ENCODE data around the gene SRSF3.
A peak's percentile ranks its signal among the peaks of the same experiment; 100 is the strongest.
"Not testable (repeated sequence)": the region's sequence is repeated elsewhere in the genome, so short reads cannot be mapped to it uniquely, and the experiment has no call there.

SRSF3 gene

DNA sequence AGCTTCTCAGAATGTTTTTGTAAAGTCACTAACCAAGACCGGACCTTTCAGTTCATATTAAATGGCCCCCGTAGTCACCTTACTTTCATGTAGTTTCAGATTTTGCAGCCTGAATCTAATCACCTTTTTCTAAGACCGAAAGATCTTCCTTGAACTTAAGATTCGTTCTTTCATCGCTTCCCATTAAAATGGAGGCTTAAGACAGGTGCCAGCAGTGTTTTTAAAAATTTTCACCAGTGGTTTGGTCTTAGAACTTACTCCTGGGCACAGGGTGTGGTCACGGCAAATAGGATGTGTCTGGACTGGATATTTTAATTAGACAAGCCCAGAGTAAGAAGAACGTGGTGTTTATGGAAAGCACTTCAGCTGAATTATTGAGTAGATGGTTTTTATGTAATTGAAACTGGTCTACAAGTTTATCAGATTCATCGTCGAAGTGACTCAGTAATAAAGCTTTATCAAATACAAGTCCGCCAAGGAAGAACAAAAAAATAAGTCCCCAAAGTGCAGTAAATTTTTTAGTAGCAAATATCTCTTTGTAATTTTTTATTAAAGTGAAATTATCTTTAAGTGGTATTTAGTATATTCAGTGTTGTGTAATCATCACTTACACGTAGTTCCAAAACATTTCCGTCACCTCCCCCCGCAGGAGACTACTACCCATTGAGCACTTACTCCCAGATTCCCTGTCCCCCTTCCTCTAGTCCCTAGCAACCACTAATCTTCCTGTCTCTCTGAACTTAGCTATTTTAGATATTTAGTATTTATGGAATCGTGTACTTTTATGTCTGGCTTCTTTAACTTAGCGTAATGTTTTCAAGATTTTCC is 868 bp downstream of the SRSF3 start:
- Histone ChIP-seq H3K4me3 (ENCODE audit: insufficient read depth, low read depth, low read length) (peak overlapping the region; percentile 100), H3K9me3 (ENCODE audit: control insufficient read depth, low read length) (no peaks in the 10 kb centered on the region), H3K36me3 (ENCODE audit: control insufficient read depth, insufficient read depth, low read length) (peaks cover 37% of the 10 kb centered on the region), H3K27me3 (ENCODE audit: control insufficient read depth, insufficient read depth, low read length, poor library complexity, severe bottlenecking) (no peaks in the 10 kb centered on the region), H3K4me1 (ENCODE audit: control insufficient read depth, insufficient read depth, low read length) (peaks cover 24% of the 10 kb centered on the region), H3K27ac (ENCODE audit: insufficient read depth, low read depth, low read length, poor library complexity, severe bottlenecking) (peak overlapping the region; percentile 99)
- WGBS, 2 experiments: 0% methylated on average over 12 to 14 of the region's 15 CpGs

DNA sequence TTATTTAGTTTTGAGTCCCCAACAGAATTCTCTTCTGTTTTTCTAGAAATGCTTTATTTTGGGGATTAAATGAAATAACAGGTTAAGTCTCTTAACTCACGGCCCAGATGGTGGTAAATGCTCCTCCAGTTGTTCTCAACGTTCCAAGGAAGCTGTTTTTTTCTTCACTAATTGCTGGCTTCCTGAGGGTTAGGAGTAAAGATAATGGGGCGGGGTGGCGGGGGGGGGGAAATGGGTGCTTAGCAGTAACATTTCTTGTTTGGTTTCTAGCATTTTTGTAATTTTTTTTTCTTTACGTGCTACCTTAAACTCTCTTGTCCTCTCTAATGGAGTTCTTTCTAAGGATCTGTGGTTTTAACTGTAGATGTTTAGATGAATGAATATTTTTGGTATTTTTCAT is 2.2 kb downstream of the SRSF3 start:
- Histone ChIP-seq H3K4me1 (ENCODE audit: control insufficient read depth, insufficient read depth, low read length) (peaks cover 28% of the 10 kb centered on the region), H3K27me3 (ENCODE audit: control insufficient read depth, insufficient read depth, low read length, poor library complexity, severe bottlenecking) (no peaks in the 10 kb centered on the region), H3K9me3 (ENCODE audit: control insufficient read depth, low read length) (no peaks in the 10 kb centered on the region), H3K36me3 (ENCODE audit: control insufficient read depth, insufficient read depth, low read length) (peaks cover 45% of the 10 kb centered on the region), H3K4me3 (ENCODE audit: insufficient read depth, low read depth, low read length) (peak overlapping the region; percentile 100), H3K27ac (ENCODE audit: insufficient read depth, low read depth, low read length, poor library complexity, severe bottlenecking) (no peak overlapping the region)
- 3 to 6% methylated on average over 5 of the region's 5 CpGs for WGBS, 2 experiments

GRCh38 chr6:36597775-36598174 is 3.6 kb downstream of the SRSF3 start:
- H3K27me3 ChIP-seq (ENCODE audit: control insufficient read depth, insufficient read depth, low read length, poor library complexity, severe bottlenecking): no peaks in the 10 kb centered on the region
- H3K4me3 ChIP-seq (ENCODE audit: insufficient read depth, low read depth, low read length): peak overlapping the region; percentile 100
- H3K9me3 ChIP-seq (ENCODE audit: control insufficient read depth, low read length): no peaks in the 10 kb centered on the region
- WGBS, 2 experiments: 75 to 76% methylated on average over 1 of the region's 1 CpG
- H3K4me1 ChIP-seq (ENCODE audit: control insufficient read depth, insufficient read depth, low read length): peaks cover 28% of the 10 kb centered on the region
- no peak overlapping the region for H3K27ac ChIP-seq (ENCODE audit: insufficient read depth, low read depth, low read length, poor library complexity, severe bottlenecking)
- peaks cover 59% of the 10 kb centered on the region for H3K36me3 ChIP-seq (ENCODE audit: control insufficient read depth, insufficient read depth, low read length)

GRCh38 chr6:36598326-36598725 is 4.2 kb downstream of the SRSF3 start:
- Histone ChIP-seq H3K27ac (ENCODE audit: insufficient read depth, low read depth, low read length, poor library complexity, severe bottlenecking) (no peak overlapping the region), H3K27me3 (ENCODE audit: control insufficient read depth, insufficient read depth, low read length, poor library complexity, severe bottlenecking) (no peaks in the 10 kb centered on the region), H3K4me3 (ENCODE audit: insufficient read depth, low read depth, low read length) (peak overlapping the region; percentile 100), H3K4me1 (ENCODE audit: control insufficient read depth, insufficient read depth, low read length) (peaks cover 28% of the 10 kb centered on the region), H3K36me3 (ENCODE audit: control insufficient read depth, insufficient read depth, low read length) (peaks cover 64% of the 10 kb centered on the region), H3K9me3 (ENCODE audit: control insufficient read depth, low read length) (no peaks in the 10 kb centered on the region)
- WGBS, 2 experiments: 85 to 86% methylated on average over 9 of the region's 9 CpGs

DNA sequence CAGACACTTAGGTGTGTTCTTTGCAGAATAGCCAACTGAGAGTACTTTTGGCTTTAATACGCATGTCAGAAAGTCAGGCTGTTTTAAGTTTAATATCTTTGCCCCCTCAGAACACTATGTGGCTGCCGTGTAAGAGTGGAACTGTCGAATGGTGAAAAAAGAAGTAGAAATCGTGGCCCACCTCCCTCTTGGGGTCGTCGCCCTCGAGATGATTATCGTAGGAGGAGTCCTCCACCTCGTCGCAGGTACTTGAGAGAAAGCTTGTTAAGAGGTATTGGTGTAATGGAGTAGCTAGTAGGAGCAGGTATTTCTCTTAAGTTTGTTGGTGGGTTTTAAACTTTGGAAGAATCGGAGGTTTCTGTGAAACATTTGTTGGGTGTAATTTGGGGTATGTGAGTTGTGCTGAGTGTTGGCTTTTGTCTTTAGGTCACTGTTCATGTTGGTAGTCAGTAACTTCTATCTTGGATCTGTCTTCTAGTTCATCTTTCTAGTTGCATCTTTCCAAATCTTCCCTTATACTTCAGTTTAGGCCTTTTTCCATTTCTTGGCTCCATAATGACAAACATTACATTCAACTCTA is 4.7 kb downstream of the SRSF3 start:
- H3K9me3 ChIP-seq (ENCODE audit: control insufficient read depth, low read length): no peaks in the 10 kb centered on the region
- peaks cover 28% of the 10 kb centered on the region for H3K4me1 ChIP-seq (ENCODE audit: control insufficient read depth, insufficient read depth, low read length)
- peaks cover 69% of the 10 kb centered on the region for H3K36me3 ChIP-seq (ENCODE audit: control insufficient read depth, insufficient read depth, low read length)
- H3K27me3 ChIP-seq (ENCODE audit: control insufficient read depth, insufficient read depth, low read length, poor library complexity, severe bottlenecking): no peaks in the 10 kb centered on the region
- WGBS, 2 experiments: 89 to 91% methylated on average over 11 of the region's 11 CpGs
- H3K27ac ChIP-seq (ENCODE audit: insufficient read depth, low read depth, low read length, poor library complexity, severe bottlenecking): no peak overlapping the region
- peak overlapping the region; percentile 100 for H3K4me3 ChIP-seq (ENCODE audit: insufficient read depth, low read depth, low read length)

DNA sequence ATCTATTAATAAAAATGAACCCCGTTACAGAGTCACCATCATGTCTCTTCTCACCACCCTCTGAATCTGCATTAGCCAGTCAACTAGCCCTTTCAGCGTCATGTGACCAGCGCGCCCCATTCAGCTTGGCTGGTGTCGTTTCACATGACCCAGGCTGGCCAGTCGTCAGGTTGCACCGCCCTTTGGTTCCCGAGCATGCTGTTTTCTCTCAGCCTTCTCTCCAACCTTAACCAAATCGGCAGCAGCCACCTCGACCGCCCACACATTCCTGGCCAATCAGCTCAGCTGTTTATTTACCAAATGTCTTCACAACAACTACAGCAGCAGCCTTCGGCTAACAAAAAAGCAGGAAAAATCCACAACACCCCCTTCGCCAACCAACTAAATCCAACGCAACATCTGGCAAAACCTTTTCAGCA is 5.6 kb downstream of the SRSF3 start:
- H3K9me3 ChIP-seq (ENCODE audit: control insufficient read depth, low read length): no peaks in the 10 kb centered on the region
- 82 to 85% methylated on average over 14 of the region's 14 CpGs for WGBS, 2 experiments
- peak overlapping the region; percentile 5 for H3K4me3 ChIP-seq (ENCODE audit: insufficient read depth, low read depth, low read length)
- peaks cover 78% of the 10 kb centered on the region for H3K36me3 ChIP-seq (ENCODE audit: control insufficient read depth, insufficient read depth, low read length)
- H3K4me1 ChIP-seq (ENCODE audit: control insufficient read depth, insufficient read depth, low read length): peaks cover 28% of the 10 kb centered on the region
- H3K27ac ChIP-seq (ENCODE audit: insufficient read depth, low read depth, low read length, poor library complexity, severe bottlenecking): no peak overlapping the region
- no peaks in the 10 kb centered on the region for H3K27me3 ChIP-seq (ENCODE audit: control insufficient read depth, insufficient read depth, low read length, poor library complexity, severe bottlenecking)

DNA sequence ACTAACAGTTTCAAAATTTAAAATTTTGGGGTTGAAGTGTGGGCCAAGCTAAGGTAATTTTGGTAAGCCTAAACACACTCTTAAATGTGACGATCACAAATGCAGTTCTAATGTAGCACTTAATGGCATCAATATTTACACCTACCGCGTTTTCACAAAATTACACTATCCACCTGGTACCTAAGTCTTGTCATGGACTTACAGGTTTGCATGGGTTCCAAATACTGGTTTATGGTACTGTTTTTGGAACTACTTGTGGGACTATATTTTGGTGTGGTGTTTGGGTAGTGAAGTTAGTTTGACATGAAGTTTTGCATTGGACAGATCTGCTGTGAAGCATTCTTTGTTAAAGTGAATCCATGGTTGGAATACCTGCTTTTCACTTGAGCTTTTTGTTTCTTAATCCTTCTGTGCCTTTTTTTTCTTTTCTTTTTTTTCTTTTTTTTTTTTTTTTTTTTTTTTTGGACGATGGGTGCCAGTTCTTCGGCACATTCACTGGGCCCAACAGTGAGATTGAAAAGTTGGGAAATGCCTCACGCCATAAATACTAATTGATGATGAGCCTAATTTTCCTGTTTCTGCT is 6.5 kb downstream of the SRSF3 start:
- H3K9me3 ChIP-seq (ENCODE audit: control insufficient read depth, low read length): no peaks in the 10 kb centered on the region
- no peak overlapping the region for H3K27ac ChIP-seq (ENCODE audit: insufficient read depth, low read depth, low read length, poor library complexity, severe bottlenecking)
- H3K4me1 ChIP-seq (ENCODE audit: control insufficient read depth, insufficient read depth, low read length): peaks cover 28% of the 10 kb centered on the region
- H3K36me3 ChIP-seq (ENCODE audit: control insufficient read depth, insufficient read depth, low read length): peaks cover 87% of the 10 kb centered on the region
- no peak overlapping the region for H3K4me3 ChIP-seq (ENCODE audit: insufficient read depth, low read depth, low read length)
- H3K27me3 ChIP-seq (ENCODE audit: control insufficient read depth, insufficient read depth, low read length, poor library complexity, severe bottlenecking): no peaks in the 10 kb centered on the region
- 92 to 95% methylated on average over 6 of the region's 6 CpGs for WGBS, 2 experiments

DNA sequence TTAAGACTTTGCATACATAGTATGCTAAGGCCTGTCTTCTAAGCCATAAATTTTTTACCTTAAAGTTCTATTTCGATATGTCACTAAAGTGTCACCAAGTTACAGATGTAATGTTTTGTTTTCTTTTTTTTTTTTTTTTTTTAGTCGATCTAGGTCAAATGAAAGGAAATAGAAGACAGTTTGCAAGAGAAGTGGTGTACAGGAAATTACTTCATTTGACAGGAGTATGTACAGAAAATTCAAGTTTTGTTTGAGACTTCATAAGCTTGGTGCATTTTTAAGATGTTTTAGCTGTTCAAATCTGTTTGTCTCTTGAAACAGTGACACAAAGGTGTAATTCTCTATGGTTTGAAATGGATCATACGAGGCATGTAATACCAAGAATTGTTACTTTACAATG is 7.7 kb downstream of the SRSF3 start:
- H3K4me1 ChIP-seq (ENCODE audit: control insufficient read depth, insufficient read depth, low read length): peaks cover 28% of the 10 kb centered on the region
- not testable (repeated sequence) for H3K27ac ChIP-seq (ENCODE audit: insufficient read depth, low read depth, low read length, poor library complexity, severe bottlenecking); H3K27me3 ChIP-seq (ENCODE audit: control insufficient read depth, insufficient read depth, low read length, poor library complexity, severe bottlenecking); H3K4me3 ChIP-seq (ENCODE audit: insufficient read depth, low read depth, low read length); H3K9me3 ChIP-seq (ENCODE audit: control insufficient read depth, low read length)
- WGBS, 2 experiments: 97% methylated on average over 3 of the region's 3 CpGs; no CpG with 5 or more reads in 1 of the 2 experiments
- peaks cover 91% of the 10 kb centered on the region for H3K36me3 ChIP-seq (ENCODE audit: control insufficient read depth, insufficient read depth, low read length)

DNA sequence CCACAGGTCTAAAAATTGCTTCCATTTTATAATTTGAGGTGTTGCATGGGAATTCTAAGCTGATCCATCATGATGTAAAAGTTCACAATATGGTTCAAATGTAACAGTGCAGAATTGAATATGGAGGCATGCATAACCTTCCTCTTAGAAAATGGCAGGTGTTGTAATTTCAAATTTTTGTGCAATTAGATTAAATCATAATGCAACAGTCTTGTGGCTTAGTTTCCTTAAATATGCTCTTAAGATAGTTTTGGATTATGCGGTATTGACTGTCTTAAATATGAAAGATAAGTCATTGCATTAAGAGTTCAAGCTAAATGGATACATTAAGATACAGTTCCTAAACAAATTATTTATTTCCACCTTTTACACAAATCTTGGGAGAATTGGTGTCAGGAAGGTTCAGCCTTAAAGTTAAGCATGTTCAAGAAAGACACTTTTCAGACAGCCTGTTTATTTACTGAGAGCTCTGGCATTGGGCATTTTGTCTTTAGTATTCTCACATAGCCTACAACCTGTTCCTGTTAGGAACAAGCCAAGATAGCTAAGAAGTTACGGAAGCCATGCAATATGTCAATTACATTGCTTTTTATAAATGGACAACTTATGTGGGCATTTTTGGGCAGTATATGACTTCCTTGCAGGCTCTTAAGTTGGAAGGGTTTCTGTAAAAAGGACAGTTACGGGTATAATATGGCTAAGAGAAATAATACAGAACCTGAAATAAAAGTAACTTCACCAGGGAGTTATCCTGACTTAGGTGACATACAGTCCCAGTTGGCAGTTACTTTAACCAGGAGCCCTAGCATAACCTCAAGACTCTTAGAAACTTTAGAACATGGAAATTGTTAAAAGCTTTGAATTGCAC is 9.3 kb downstream of the SRSF3 start:
- H3K9me3 ChIP-seq (ENCODE audit: control insufficient read depth, low read length): no peaks in the 10 kb centered on the region
- H3K27ac ChIP-seq (ENCODE audit: insufficient read depth, low read depth, low read length, poor library complexity, severe bottlenecking): no peak overlapping the region
- 80 to 83% methylated on average over 1 to 3 of the region's 3 CpGs for WGBS, 2 experiments
- H3K36me3 ChIP-seq (ENCODE audit: control insufficient read depth, insufficient read depth, low read length): peaks cover 88% of the 10 kb centered on the region
- no peaks in the 10 kb centered on the region for H3K27me3 ChIP-seq (ENCODE audit: control insufficient read depth, insufficient read depth, low read length, poor library complexity, severe bottlenecking)
- H3K4me1 ChIP-seq (ENCODE audit: control insufficient read depth, insufficient read depth, low read length): peaks cover 20% of the 10 kb centered on the region
- no peak overlapping the region for H3K4me3 ChIP-seq (ENCODE audit: insufficient read depth, low read depth, low read length)
